GM19025 (cell line): ENCODE measurements around the gene ARTN.

Experiments used
- ATAC-seq: cut with Tn5 transposase; IDR thresholded peaks from one replicate; pipeline ENCODE4 v1.9.1; 2021; ENCODE audit warnings: mild to moderate bottlenecking, low read depth, moderate library complexity; ENCODE audit not compliant: unreplicated experiment

Gene ARTN

DNA sequence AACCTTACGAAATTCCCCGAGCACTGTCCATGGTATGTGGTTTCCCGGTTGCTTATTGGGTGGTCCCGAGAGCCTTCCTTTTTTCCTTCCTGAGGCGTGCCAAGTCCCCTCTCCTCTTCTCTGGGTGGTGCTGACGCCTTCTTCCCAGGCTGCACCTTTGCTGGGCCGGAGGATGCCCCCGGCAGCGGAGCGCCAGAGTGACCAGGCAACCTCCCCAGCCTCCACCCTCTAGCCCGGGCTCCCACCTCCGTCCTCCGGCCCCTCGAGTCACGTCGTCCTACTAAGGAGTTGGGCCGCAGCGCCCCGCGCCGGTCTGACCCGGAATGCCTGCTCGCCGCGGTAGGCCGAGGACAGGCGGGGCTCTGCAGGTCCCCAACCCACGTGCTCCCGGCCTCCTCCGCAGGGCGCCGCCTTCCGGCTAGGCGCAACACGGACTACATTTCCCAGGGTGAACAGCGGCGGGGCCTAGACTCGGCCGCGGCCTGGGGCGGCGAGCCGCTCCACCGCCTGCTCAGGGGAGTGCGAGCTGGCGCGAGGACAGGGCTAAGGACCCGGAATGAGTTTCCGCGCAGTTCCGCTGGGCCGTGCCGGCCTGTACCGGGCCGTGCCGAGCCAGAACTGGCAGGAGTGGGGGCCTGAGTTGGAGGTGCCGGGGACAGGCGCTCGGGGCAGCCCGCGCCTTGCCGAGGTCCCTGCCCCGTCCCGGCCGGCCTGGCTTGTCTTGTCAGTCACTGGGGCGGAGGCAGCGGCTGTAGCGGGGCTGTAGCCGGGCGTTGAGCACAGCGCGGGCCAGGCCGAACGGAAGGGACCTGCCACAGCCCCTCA, 12.8 kb downstream of the ARTN start, which contains the start of gene IPO13:
Gene IPO13 (plus strand): TSS at position 715 of the 825 bp plus-strand sequence. CDS start 651 bp downstream, outside the sequence.
- ATAC-seq: peak; percentile 94

DNA sequence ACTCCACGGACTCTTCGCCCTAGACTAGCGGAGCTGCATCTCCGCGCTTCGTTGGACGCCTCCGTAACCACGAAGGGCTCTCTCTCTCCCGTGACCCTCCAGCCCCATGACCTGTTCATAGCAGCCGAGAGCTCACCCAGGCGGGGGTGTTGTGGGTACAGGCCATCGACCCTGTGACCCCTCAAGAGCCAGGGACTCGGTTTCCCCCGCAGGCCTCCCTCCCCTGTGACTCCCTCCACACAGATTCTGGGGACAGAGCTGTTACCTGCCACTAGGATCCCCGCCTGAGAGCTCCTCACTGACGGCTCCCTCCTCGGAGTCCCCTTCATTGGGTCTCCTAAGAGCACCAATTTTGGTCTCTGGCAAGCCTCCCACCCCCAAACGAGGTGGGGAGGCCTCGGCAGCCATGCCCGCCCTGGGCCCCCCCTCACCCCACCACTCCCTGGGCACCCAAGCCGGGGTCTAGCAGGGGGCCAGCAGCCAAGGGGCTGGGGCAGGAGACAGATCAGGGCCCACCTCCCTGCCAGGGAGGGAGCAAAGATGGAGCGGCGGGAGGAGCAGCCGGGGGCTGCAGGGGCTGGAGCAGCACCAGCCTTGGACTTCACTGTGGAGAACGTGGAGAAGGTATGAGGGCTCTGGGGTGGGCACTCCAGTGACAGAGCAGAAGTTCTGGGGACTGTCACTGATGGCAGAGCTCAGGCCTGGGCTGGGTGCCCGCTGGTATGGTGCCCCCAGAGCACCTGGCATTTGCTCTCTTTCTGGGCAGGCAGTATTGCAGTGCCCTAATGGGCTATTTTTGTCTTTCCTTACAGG, 13.7 kb downstream of the ARTN start:
- no peak for ATAC-seq

DNA sequence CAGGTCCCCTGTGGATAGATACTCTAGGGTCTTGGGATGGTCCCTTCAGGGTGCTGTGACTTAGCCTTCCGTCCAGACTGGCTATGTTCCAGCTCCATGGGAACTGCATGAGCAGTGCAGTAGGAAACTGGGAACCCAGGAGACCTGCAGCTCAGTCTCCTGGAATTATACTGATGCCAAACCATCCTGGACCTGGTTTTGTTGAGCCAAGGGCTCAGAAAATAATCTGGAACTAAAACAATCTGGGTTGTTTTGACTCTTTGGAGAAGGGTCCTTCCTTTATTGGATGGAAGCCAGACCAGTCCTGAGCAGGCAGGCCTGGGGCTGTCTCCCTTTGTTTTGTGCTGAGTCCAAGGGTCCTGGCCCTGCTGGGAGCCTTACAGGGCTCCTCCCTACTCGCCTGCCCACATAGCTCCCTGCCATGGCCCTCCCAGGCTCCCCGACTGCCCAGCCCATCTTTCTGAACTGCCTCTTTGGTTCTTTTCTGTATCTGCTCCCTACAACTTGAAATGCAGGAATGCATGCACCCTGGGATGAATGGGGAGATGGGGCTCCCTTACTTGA, 14.4 kb downstream of the ARTN start:
- no peak for ATAC-seq

DNA sequence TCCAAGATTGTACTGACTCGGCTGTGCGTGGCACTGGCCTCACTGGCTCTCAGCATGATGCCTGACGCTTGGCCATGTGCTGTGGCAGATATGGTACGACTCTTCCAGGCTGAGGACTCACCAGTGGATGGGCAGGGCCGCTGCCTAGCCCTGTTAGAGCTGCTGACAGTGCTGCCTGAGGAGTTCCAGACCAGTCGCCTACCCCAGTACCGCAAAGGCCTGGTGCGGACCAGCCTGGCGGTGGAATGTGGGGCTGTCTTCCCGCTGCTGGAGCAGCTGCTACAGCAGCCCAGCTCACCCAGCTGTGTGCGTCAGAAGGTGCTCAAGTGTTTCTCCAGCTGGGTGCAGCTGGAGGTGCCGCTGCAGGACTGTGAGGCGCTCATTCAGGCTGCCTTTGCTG, 16.1 kb downstream of the ARTN start:
- ATAC-seq: no peak

DNA sequence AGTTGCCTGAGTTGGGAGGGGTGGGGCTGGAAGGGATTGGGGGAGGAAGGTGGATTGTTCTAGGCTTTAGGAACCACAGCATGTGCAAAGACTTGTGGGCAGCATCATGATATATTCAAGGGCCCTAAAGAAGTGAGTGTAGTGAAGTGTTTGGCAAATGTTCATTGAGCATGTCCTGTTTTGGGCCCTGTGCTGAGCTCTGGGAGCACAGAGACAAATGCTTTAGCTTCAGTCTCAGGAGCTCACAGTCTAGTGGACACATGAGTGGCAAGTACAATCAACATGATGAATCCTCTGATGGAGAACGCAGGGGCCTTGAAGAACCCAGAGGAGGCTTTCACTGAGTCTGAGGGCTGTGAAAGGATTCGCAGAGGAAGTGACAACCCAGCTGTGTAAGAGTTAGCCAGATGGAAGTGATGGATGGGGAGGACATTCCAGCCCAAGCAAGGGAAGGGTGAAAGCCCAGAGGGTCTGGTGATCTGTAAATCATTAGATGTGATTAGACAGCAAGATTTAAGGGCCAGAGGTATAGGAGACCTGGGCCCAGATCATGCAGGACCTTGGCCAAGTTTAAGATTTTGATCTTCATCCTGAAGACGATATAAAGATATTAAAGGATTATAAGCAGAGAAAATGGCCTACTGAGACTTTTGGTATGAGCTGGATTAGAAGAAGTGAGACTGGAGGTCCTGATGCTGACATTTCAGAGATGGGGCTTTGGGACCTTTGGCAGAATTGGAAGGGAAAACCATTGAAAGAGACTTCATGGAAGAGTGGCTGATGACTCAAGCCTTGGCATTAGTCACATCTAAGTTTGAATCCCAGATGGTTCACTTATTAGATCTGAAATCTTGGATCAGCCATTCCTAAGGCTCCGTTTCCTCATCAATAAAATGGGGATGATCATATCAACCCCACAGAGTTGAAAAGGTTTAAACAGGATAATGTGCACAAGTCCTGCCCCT, 17.7 kb downstream of the ARTN start:
- ATAC-seq: no peak

DNA sequence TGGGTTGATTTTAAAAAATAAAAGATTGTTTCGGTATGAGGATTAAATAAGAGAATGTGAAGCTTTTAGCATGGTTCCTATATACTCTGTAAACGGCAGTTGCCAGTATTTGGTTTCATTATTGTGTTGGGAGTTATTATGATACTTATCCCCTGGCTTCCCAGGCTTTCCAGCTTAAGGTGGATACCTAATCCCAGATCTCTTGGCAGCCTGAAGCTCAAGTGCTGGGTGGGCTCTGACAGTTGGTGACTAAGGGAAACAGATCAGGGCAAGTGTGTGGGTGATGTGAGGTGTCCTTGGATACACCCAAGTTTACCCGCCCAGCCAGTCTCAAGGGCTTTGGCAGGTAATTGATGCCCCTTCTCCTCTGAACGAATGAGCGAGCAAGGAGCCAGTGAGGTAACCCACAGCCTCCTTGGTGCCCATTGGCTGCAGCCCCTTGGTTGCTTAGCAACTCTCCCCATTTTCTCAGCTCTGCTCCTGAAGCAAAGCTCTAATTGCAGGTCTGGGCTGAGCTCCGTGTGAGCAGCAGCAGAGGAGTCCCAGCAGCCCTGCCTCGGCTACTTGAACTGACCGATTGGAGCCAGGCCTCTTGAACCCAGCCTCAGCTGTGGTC, 19.2 kb downstream of the ARTN start:
- ATAC-seq: no peak

DNA sequence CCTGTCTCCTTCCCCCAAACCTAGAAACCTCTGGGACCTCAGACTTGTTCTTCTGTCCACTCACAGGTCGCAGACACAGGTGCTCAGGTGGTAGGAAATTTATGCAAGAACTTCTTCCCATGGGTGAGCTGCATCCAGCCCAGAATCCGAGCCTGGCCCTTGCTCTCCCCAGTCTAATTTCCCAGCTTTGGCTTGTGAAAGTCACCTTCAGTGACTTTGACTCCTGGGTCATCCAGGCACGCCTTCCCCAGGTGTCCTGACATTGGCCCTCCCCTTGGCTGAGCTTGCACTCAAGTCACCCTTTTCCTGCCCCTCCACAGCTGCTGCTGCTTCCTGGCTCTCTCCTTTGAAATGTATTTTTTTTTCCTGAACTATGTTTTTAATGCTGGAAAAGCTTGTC, 19.8 kb downstream of the ARTN start:
- ATAC-seq: no peak

DNA sequence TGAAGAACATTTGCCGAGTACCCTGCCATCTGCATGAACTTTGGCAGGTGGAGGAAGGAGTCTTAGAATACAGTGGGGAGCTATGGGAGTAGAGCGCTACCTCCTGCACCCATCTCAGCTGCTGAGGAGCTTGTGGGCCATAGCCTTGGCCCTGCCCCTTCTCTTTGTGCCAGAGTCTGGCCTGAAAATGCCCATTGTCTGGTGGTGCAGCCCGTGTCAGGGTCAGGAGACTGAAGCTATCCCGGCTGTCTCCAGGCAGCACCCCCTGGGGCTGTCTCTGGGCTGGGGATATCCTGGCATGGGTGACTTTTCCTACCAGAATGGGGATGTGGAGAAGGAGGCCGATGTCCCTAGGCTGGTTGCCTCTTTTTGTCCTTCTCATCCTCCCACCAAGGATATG, 20.4 kb downstream of the ARTN start:
- ATAC-seq: no peak

DNA sequence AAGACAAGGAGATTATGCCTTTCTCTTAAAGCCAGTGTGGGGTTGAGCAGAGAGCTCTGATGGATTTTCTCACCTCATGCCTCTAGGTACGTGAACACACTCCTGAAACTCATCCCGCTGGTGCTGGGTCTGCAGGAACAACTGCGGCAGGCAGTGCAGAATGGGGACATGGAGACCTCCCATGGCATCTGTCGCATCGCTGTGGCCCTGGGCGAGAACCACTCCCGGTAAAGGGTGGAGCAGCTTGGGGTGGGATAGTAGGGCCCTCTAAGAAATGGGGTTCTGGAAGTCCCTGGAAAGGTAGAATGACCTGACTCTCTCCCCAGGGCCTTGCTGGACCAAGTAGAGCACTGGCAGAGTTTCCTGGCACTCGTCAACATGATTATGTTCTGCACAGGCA, 22.6 kb downstream of the ARTN start:
- ATAC-seq: no peak

DNA sequence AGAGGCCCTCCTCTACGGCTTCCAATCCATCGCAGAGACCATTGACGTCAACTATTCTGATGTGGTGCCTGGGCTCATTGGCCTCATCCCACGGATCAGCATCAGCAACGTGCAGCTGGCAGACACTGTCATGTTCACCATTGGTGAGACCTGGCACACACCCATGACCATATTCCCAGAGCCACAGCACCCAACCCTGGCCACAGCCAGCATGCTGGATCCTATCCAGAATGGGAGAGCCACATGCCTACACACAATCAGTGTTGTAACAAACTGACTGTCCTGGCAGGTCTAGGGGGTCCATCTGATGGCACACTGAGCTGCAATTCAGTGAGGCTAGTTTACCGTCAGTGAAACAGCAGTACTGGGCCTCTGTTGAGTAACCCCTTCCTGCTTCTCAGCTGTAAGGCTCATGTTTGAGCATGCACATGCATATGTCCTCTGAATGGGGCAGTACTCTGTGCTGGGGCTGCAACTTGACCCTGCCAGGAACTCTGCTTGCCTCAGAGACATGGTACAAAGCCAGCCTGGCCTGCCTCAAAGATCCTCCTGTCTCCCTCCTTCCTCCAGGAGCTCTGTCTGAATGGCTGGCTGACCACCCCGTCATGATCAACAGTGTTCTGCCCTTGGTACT, 23.9 kb downstream of the ARTN start:
- no peak for ATAC-seq

DNA sequence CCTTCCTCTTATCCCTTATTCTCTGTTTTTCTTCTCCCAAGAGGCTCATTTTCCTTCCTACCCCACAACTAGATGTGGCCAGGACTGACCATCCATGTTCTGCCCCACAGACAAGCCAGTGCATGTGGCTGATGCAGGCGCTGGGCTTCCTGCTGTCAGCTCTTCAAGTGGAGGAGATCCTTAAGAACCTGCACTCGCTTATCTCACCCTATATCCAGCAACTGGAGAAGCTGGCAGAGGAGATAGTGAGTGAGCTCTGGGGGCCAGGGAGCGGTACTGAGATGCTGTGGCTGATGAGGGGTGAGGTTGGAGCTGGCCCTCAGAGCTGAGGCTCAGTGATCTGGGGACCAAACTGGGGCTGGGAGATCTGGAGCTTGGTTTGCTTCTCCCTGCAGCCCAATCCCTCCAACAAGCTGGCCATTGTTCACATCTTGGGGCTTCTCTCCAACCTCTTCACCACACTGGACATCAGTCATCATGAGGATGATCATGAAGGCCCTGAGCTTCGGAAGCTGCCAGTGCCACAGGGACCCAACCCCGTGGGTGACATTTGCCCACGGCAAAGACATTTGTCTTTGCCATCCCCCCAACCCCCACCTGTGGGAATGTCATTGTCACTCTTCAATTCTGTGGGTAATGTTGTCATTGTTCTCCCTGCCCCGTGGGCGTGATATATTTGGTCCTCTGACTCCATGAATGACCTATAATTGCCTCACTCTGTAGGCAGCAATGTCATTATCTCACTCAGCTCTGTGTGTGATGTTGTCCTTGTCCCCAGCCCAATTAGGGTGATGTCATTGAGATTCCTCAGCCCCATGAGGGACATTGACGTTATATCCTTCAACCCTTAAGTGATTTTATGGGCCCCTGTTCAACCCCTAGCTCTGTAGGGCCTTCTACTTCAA, 25.0 kb downstream of the ARTN start:
- no peak for ATAC-seq

DNA sequence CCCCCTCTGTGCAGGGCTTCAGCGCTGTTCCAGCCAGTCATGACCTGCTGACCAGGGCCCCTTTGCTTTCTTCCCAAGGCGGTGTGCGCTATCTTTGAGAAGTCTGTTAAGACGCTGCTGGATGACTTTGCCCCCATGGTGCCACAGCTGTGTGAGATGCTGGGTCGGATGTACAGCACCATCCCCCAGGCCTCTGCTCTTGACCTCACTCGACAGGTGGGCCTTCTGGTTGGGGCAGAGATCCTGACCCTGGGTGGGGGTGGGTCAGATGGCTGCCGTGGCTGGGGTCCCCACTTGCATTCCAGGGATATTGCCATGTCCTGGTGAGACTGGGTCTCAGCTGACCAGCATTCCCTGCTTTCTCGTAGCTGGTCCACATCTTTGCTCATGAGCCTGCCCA, 27.2 kb downstream of the ARTN start:
- ATAC-seq: no peak

DNA sequence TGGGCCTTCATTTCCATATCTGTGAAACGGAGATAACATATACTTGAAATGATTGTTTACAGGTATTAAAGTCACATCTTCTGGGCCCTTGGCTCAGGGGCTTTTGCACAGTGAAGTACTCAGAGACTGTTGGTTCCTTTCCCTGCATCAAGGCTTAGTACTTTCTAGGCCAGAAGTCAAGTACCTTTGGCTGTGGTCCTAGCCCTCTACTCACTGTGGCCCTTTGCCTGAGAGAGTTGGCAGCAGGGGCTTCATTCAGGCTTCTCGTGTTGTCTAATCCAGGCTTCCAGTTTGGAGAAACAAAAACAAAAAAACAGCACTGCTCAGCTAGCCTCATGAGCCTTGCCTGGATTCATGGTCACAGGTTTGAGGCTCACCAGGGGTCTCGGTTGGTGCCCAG, 28.1 kb downstream of the ARTN start:
- ATAC-seq: no peak

DNA sequence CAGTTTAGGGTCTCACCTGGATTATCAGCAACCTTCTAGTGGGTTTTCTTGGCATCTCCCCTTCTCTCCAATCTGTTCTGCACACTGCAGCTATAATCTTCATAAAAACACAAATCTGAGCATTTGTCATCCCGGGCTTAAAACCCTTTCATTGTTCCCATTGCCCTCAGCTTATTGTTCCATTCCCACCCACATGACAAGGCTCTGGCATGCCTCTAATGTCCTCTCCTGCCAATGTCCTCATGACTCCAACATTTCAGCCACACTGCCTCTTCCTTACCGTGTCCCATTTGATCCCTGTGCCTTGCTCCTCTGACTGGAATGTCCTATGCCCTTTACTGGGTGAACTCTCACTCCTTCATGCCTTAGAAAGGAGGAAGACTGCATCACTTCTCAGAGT, 28.7 kb downstream of the ARTN start:
- no peak for ATAC-seq

DNA sequence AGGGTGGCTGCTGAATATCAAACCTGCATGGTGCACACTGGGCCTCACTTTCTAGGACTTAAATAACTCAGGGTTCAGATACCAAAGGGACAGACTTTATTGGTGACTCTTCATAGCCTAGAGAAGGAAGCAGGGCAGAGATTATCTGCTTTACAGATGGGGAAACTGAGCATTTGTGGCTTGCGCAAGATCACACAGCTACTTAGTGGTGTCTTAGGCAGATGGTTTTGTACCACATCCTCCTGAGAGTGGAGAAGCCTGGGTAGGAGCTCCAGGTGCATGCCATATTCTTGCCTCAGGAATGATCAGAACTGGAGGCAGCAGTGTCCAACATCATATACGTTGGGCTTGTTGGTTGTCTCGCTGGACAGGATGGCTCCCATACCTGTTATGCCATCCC, 29.4 kb downstream of the ARTN start:
- ATAC-seq: no peak

DNA sequence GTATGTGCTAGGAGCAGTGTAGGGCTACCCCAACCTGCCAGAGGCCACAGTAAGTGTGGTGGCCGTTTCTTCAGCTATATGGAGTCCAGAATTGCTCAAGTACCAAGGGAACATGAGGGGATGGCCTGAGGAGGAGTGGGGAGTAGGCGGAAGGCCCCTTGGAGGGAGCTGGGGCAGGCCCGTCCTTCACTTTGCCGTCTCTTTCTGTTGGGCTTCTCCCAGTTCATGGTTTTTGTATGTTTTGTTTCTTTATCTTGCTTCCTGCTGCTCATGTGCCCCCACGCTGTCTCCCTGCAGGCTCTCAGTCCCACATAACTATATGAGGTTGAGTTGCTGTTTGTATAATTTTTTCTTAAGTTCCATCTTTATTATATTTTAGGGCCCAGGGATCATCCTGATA, 30.3 kb downstream of the ARTN start:
- ATAC-seq: no peak

DNA sequence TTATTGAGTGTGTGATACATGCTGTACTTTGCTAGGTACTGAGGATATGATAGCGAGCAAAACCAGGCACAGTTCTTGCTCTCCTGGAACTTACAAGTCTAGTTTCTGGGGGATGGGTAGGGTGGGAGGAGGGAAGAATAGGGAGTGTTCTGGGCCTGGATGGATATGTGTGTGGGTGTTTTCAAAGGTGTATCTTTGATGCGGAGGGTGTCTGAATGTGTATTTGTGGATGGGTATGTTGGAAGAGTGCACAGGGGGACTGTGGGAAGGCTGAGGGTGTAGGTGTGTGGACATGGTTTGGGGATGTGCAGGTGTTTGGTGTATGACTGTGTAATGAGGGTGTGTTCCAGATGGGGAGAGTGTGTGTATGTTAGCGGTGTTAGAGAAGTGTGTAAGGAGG, 31.7 kb downstream of the ARTN start:
- no peak for ATAC-seq

DNA sequence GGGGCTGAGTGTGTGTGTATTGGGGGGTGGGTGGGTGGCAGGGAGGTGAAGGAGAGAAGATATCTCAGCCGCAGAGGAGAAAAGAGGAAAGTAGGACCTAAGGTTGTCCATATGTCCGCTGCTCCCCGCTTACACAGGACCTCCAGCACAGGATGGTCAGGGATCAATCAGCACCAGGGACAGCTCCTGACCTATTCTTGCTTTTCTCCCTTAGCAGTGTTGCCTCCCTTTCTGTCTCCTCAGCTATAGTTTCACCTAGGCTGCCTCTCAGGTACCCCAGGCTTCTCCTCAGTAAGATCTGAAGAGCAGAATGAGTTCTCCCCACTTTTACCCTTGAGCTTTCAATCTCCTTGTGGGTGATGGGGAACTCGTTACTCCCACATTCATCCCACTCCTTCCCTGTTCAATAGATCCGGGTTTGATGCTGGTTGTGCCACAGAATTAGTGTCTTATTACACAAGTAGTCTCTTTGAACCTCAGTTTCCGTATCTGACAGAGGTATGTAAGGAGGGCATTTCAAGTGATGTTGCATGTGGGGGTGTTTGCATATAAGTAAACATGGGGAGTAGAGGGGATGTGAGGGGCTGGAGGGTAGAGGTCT, 34.8 kb downstream of the ARTN start:
- no peak for ATAC-seq
